ENCODE results near the gene CDCA4.

DNA sequence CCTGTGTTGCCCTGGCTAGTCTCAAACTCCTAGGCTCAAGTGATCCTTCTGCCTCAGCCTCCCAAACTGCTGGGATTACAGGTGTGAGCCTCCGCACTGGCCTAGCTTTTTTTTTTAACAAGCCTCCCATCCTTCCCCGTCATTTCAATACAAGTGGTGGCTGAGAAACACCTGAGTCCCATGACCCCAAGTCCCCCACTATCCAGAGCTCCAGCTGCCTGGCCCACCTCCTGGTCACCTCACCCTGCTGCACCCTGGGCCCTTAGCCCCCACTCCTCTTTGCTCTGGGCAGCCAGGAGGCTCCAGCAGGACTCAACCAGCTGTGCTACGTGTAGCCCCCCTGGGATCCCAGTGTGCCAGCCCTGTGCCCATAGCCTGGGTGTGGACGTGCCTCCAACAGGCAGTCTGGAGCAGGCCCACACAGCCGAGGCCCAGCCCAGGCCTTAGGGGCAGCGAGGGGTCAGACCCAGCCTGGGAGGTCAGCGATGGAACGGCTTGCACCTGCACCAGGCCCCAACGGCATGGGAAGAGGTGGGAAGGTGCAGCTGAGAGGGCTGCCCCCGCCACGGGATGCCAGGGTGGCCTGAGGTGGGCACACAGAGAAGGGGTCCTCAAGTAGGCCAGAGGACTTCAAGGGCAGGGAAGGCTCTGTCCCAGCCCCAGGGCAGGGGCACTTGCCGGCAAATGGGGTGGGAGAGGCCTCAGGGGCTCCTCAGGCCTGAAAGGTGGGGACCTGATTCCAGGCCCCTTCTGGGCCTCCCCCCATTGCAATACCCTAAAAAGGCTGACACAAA, 49.2 kb downstream of the CDCA4 start:
- TF ChIP-seq, protein P1, sequence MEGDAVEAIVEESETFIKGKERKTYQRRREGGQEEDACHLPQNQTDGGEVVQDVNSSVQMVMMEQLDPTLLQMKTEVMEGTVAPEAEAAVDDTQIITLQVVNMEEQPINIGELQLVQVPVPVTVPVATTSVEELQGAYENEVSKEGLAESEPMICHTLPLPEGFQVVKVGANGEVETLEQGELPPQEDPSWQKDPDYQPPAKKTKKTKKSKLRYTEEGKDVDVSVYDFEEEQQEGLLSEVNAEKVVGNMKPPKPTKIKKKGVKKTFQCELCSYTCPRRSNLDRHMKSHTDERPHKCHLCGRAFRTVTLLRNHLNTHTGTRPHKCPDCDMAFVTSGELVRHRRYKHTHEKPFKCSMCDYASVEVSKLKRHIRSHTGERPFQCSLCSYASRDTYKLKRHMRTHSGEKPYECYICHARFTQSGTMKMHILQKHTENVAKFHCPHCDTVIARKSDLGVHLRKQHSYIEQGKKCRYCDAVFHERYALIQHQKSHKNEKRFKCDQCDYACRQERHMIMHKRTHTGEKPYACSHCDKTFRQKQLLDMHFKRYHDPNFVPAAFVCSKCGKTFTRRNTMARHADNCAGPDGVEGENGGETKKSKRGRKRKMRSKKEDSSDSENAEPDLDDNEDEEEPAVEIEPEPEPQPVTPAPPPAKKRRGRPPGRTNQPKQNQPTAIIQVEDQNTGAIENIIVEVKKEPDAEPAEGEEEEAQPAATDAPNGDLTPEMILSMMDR (IDR thresholded peaks at IDR 0.05), result no peak
- no peak for TF ChIP-seq POLR2A (IDR thresholded peaks at IDR 0.05)
- TF ChIP-seq POLR2AphosphoS5 (IDR thresholded peaks at IDR 0.05; ENCODE audit: insufficient read depth in 1 of 2, low read depth in 1 of 2), result no peak

Data from vagina (tissue), 2 donors.